Measurements from ENCODE around the gene NPAS3. TPM values are rescaled to one million over a fixed set of nuclear protein-coding genes. Genes with fewer than 3 reads are reported as not detected.

NPAS3 gene
- total RNA-seq, 2 experiments from 2014 or later = not detected

- no peak overlapping the region for H3K4me3 Mint-ChIP-seq
- CTCF ChIA-PET = interaction anchor here (0.6 kb wide), 1 partner anchor 1256 kb away, joined by 5 read pairs; no protein-coding TSS in a partner anchor
- DNase-seq = no peak
- no peak overlapping the region for H3K27ac Mint-ChIP-seq
- H3K9me3 Mint-ChIP-seq = no peaks in the 10 kb centered on the region
- intact Hi-C loops (cut with micrococcal nuclease) = no loop called here
- no peaks in the 10 kb centered on the region for H3K27me3 Mint-ChIP-seq (ENCODE audit: low read depth)
- H3K36me3 Mint-ChIP-seq (ENCODE audit: low read depth) = no peaks in the 10 kb centered on the region
- no peaks in the 10 kb centered on the region for H3K4me1 Mint-ChIP-seq (ENCODE audit: low read depth)
Measured at GRCh38 chr14:33847066-33847465, 908.4 kb downstream of the NPAS3 start.

- H3K27me3 Mint-ChIP-seq (ENCODE audit: low read depth) = no peaks in the 10 kb centered on the region
- no peaks in the 10 kb centered on the region for H3K9me3 Mint-ChIP-seq
- no peaks in the 10 kb centered on the region for H3K36me3 Mint-ChIP-seq (ENCODE audit: low read depth)
- no peak overlapping the region for H3K4me3 Mint-ChIP-seq
- no peak for DNase-seq
- CTCF ChIA-PET = interaction anchor here (1.1 to 3.2 kb wide), 2 partner anchors 8 to 10 kb away, joined by 3 to 10 read pairs; no protein-coding TSS in a partner anchor
- intact Hi-C loops (cut with micrococcal nuclease) = no loop called here
- no peaks in the 10 kb centered on the region for H3K4me1 Mint-ChIP-seq (ENCODE audit: low read depth)
- no peak overlapping the region for H3K27ac Mint-ChIP-seq
Measured at GRCh38 chr14:33848009-33848408, 909.3 kb downstream of the NPAS3 start.

- Mint-ChIP-seq H3K4me3 (no peak overlapping the region), H3K9me3 (no peaks in the 10 kb centered on the region), H3K27me3 (ENCODE audit: low read depth) (no peaks in the 10 kb centered on the region), H3K36me3 (ENCODE audit: low read depth) (no peaks in the 10 kb centered on the region), H3K4me1 (ENCODE audit: low read depth) (no peaks in the 10 kb centered on the region), H3K27ac (no peak overlapping the region)
- DNase-seq = peak; percentile 36
- intact Hi-C loops (cut with micrococcal nuclease) = no loop called here
- CTCF ChIA-PET = interaction anchor here (0.6 to 3.2 kb wide), 8 partner anchors 9 to 452 kb away, joined by 3 to 10 read pairs (median 3); no protein-coding TSS in a partner anchor
Measured at GRCh38 chr14:33848706-33849454, 910.2 kb downstream of the NPAS3 start.

GRCh38 chr14:33849455-33849801 is 910.7 kb downstream of the NPAS3 start:
- no peaks in the 10 kb centered on the region for H3K27me3 Mint-ChIP-seq (ENCODE audit: low read depth)
- intact Hi-C loops (cut with micrococcal nuclease) = no loop called here

GRCh38 chr14:33850826-33851225 is 912.1 kb downstream of the NPAS3 start:
- no peak overlapping the region for H3K27ac Mint-ChIP-seq
- no peaks in the 10 kb centered on the region for H3K36me3 Mint-ChIP-seq (ENCODE audit: low read depth)
- intact Hi-C loops (cut with micrococcal nuclease) = no loop called here
- DNase-seq = no peak
- H3K4me3 Mint-ChIP-seq = no peak overlapping the region
- H3K9me3 Mint-ChIP-seq = no peaks in the 10 kb centered on the region
- H3K4me1 Mint-ChIP-seq (ENCODE audit: low read depth) = no peaks in the 10 kb centered on the region
- H3K27me3 Mint-ChIP-seq (ENCODE audit: low read depth) = no peaks in the 10 kb centered on the region
- CTCF ChIA-PET = interaction anchor here (0.6 to 3.2 kb wide), 2 partner anchors 11 to 19 kb away, joined by 8 to 10 read pairs; no protein-coding TSS in a partner anchor

More at GRCh38 chr14:33849455-33849801, 910.7 kb downstream of the NPAS3 start:
- DNase-seq = no peak
- CTCF ChIA-PET = interaction anchor here (0.6 to 3.2 kb wide), 7 partner anchors 9 to 452 kb away, joined by 3 to 10 read pairs (median 3); no protein-coding TSS in a partner anchor
- no peaks in the 10 kb centered on the region for H3K4me1 Mint-ChIP-seq (ENCODE audit: low read depth)
- H3K9me3 Mint-ChIP-seq = no peaks in the 10 kb centered on the region
- no peaks in the 10 kb centered on the region for H3K36me3 Mint-ChIP-seq (ENCODE audit: low read depth)
- H3K4me3 Mint-ChIP-seq = no peak overlapping the region
- no peak overlapping the region for H3K27ac Mint-ChIP-seq

- CTCF ChIA-PET = no interaction called here
- H3K4me3 Mint-ChIP-seq = no peak overlapping the region
- no peaks in the 10 kb centered on the region for H3K4me1 Mint-ChIP-seq (ENCODE audit: low read depth)
- no peak overlapping the region for H3K27ac Mint-ChIP-seq
- no peaks in the 10 kb centered on the region for H3K9me3 Mint-ChIP-seq
- no peak for DNase-seq
- H3K27me3 Mint-ChIP-seq (ENCODE audit: low read depth) = no peaks in the 10 kb centered on the region
- intact Hi-C loops (cut with micrococcal nuclease) = no loop called here
- H3K36me3 Mint-ChIP-seq (ENCODE audit: low read depth) = no peaks in the 10 kb centered on the region
Measured at GRCh38 chr14:33851366-33851765, 912.7 kb downstream of the NPAS3 start.

GRCh38 chr14:33851931-33852330 is 913.3 kb downstream of the NPAS3 start:
- H3K4me3 Mint-ChIP-seq = no peak overlapping the region
- no peaks in the 10 kb centered on the region for H3K36me3 Mint-ChIP-seq (ENCODE audit: low read depth)
- H3K27me3 Mint-ChIP-seq (ENCODE audit: low read depth) = no peaks in the 10 kb centered on the region
- intact Hi-C loops (cut with micrococcal nuclease) = no loop called here
- no peak for DNase-seq
- CTCF ChIA-PET = interaction anchor here (1.5 kb wide), 1 partner anchor 11 kb away, joined by 4 read pairs; no protein-coding TSS in a partner anchor
- no peaks in the 10 kb centered on the region for H3K9me3 Mint-ChIP-seq
- H3K27ac Mint-ChIP-seq = no peak overlapping the region
- H3K4me1 Mint-ChIP-seq (ENCODE audit: low read depth) = no peaks in the 10 kb centered on the region

All from activated naive CD4-positive, alpha-beta T cell treated with anti-CD3 and anti-CD28 coated beads for 36 hours (primary cell).